ENCODE data around the gene RPTOR.

RPTOR gene

DNA sequence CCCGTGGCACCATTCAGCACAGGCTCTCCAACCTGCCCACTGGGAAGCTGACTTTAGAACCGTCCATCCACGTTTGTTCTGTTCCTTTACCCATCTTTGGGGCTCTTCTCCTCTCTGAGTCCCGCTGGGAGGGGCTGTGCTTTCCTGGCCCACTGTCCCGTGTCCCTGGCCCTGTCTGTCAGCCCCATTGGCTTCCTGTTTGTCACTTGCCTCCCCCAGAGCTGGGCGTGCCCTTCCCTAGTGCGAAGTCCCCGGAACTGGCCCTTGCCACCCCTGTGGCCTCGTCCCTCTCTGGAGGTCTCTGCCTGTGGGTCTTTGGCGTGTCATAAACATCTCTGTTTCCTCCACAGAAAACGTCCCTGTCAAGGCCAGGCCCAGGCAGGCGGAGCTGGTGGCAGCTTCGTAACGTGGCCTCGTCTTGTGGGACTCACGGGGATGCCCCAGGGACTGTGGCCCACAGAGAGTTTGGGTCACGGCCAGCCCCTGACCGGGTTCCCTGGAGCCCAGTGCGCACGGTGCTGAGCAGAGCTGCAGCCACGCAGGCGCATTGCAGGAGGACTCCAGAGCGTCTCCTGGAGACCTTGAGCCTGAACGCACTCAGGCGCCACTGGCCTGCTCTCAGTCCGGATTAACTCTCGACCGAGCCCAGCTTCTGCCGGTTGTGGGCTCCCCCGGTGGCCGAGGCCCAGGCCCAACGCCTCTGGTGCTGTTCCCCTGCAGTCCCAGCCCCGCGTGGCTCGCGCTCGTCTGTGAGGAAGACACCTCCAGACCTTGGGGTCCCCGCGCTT is 454.3 kb downstream of the RPTOR start:
- DNase-seq (ENCODE audit: insufficient read length, low spot score) (peak; percentile 18), FAIRE-seq (no peak)
- no peak for TF ChIP-seq PAX5 (IDR thresholded peaks at IDR 0.05; ENCODE audit: insufficient read depth, low read length, severe bottlenecking)
- no peak for TF ChIP-seq POLR2AphosphoS5 (IDR thresholded peaks at IDR 0.05; ENCODE audit: low read depth, low read length)
- no peak for TF ChIP-seq POU2F2 (IDR thresholded peaks at IDR 0.05; ENCODE audit: low read depth, low read length)
- TF ChIP-seq POLR2A (IDR thresholded peaks at IDR 0.05; ENCODE audit: low read depth, low read length): no peak
- TF ChIP-seq SPI1 (IDR thresholded peaks at IDR 0.05; ENCODE audit: low read depth, low read length): no peak

DNA sequence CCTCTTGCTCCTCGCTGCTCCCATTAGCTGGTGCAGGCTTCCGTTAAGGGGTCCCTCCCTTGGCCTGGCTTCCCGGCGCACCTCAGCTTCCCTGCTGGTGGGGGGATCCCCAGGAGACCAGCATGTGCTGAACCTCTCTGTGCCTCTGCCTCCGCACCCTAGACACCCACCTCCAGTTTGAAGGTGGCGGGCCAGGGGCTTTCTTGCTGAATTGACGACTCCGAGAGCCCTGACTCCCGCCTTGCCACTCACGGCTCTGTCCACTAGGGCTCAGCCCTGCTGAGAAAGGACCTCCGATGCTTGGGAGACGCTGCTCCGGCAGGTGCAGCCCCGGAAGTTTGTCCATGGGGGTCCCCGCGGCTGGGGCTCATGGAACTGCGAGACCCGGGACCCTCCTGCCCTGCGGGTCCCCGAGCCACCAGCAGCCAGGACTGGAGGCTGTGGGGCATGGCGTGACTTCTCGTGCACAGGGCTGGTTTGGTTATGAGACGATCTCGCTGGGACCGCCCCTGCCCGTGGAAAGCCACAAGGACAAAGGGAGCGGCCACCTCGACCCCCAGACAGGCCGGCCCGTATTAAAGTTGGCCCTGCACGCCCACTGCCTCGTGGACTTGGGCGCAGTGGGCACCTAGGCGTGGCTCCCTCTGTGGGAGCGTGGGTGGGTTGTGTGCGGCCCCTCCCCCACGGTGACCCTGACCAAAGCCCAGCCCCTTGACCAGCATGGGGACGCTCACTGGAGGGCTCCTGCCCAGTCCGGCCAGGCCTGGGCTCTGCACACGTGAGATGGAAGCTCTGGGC is 455.1 kb downstream of the RPTOR start:
- TF ChIP-seq POLR2A (IDR thresholded peaks at IDR 0.05; ENCODE audit: low read depth, low read length) (no peak), POU2F2 (IDR thresholded peaks at IDR 0.05; ENCODE audit: low read depth, low read length) (no peak), TAF1 (IDR thresholded peaks at IDR 0.05; ENCODE audit: low read depth, low read length) (no peak), PAX5 (IDR thresholded peaks at IDR 0.05; ENCODE audit: insufficient read depth, low read length, severe bottlenecking) (no peak), SPI1 (IDR thresholded peaks at IDR 0.05; ENCODE audit: low read depth, low read length) (no peak), POLR2AphosphoS5 (IDR thresholded peaks at IDR 0.05; ENCODE audit: low read depth, low read length) (no peak)
- DNase-seq (ENCODE audit: insufficient read length, low spot score) (peak; percentile 8), FAIRE-seq (no peak)

DNA sequence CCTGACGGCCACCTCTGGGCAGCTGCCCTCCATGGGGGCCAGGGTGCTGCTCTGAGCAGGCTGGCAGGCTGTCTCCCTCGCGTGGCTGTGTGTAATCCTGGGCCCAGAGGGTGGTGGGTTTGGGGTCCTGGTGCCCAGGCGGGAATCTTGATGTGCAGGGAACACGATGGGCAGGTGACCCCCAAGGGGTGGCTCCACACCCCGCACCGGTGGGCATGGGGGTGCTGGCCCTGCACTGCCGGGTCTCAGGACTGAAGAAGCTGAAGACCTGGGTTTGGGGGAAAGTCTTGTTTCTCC is 455.6 kb downstream of the RPTOR start:
- TF ChIP-seq POLR2A (IDR thresholded peaks at IDR 0.05; ENCODE audit: low read depth, low read length) (no peak; the same call in 1 of the 2 replicates), POLR2AphosphoS5 (IDR thresholded peaks at IDR 0.05; ENCODE audit: low read depth, low read length) (0 out of 2 replicates have a peak, but pooled peaks have one; percentile 23)
- DNase-seq (ENCODE audit: insufficient read length, low spot score): peak; percentile 21
- no peak for FAIRE-seq

DNA sequence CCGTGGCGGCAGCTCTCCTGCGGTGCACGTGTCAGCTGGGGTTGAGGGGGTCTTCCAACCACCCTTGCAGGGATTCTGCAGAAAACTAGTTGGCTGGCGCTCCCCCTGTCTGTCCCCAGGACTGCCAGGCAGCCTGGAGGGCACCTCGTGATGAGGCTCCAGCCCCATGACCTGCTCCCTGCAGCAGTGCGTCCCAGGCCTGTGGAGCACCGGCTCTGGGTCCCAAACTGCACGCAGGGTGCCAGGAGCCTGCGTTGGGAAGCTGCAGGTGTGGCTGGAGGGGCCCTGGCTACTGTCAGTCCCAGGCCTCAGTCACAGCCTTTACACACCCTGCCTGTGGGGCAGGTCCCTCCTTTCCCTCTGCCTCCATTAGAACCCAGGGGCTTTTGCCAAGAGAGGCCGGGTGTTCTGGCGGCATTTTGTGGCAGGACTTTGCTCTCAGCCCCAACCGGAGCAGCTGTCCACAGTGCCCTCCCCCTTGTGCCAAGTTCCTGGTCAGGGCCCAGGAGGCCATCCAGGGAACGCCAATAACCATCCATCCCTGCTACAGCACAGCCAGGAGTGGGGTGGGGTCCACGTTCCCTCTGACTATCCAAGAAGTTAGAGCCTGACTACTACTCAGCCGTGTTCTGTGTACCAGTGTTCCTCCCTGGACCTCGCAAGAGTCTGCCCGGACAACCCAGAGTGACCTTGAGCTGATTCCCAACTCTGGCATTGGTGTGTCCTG is 456.2 kb downstream of the RPTOR start:
- FAIRE-seq: no peak

DNA sequence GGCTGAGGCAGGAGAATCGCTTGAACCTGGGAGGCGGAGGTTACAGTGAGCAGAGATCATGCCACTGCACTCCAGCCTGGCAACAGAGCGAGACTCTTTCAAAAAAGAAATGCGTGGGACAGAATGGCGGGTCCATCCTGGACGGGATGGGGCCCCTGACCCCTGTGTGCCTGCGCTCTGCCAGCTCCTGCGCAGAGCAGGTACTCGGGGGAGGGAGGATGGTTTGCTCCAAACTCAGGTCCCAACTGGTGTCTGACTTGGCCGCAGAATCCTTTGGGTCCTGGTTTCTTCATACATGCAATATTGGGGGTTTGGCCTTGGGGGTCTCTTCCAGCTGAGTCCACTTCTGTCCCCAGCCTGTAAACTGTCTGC is 457.4 kb downstream of the RPTOR start:
- FAIRE-seq (no peak), DNase-seq (ENCODE audit: insufficient read length, low spot score) (peak; percentile 22)
- TF ChIP-seq POLR2AphosphoS5 (IDR thresholded peaks at IDR 0.05; ENCODE audit: low read depth, low read length) (no peak), POU2F2 (IDR thresholded peaks at IDR 0.05; ENCODE audit: low read depth, low read length) (no peak), POLR2A (IDR thresholded peaks at IDR 0.05; ENCODE audit: low read depth, low read length) (no peak), SPI1 (IDR thresholded peaks at IDR 0.05; ENCODE audit: low read depth, low read length) (no peak), PAX5 (IDR thresholded peaks at IDR 0.05; ENCODE audit: insufficient read depth, low read length, severe bottlenecking) (no peak), TAF1 (IDR thresholded peaks at IDR 0.05; ENCODE audit: low read depth, low read length) (no peak)

More for the DNA sequence above, 456.2 kb downstream of the RPTOR start:
- DNase-seq (ENCODE audit: insufficient read length, low spot score): peak; percentile 14
- TF ChIP-seq POLR2A (IDR thresholded peaks at IDR 0.05; ENCODE audit: low read depth, low read length) (no peak), POLR2AphosphoS5 (IDR thresholded peaks at IDR 0.05; ENCODE audit: low read depth, low read length) (peak; percentile 8; the same call in 1 of the 2 replicates)

DNA sequence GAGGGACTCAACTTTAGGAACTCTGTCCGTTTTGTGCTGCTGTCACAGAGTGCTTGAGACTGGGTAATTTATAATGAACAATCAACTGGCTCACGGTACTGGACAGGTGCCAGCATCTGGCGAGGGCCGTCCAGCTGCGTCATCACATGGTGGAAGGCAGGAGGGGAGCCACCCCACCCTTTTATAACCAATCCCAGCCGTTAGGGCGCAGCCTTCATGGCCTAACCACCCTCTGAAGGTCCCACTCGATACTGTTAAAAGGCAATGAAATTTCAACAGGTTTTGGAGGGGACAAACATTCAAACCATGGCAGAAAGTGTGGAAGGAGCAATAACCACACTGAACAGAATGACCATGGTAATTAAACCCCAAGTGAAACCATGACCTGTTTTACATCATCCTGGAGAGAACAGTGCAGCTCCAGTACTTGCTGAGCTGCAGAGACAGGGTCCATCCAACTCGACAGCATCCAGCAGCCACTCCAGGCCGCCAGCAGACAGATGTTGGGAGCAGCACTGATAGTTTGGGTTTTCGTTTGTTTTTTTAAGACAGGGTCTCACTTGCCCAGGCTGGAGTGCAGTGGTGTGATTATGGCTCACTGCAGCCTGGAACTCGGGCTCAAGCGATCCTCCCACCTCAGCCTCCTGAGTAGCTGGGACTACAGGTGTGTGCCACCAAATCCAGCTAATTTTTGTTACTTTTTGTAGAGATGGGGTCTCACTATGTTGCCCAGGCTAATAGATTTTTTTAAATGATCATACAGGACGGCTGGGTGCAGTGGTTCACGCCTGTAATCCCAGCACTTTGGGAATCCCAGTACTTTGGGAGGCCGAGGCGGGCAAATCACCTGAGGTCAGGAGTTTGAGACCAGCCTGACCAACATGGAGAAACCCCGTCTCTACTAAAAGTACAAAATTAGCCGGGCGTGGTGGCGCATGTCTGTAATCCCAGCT is 458.0 kb downstream of the RPTOR start:
- TF ChIP-seq POLR2A (IDR thresholded peaks at IDR 0.05; ENCODE audit: low read depth, low read length): peak; percentile 37; the same call in 1 of the 2 replicates
- no peak for TF ChIP-seq SPI1 (IDR thresholded peaks at IDR 0.05; ENCODE audit: low read depth, low read length)
- FAIRE-seq: no peak
- DNase-seq (ENCODE audit: insufficient read length, low spot score): peak; percentile 19

DNA sequence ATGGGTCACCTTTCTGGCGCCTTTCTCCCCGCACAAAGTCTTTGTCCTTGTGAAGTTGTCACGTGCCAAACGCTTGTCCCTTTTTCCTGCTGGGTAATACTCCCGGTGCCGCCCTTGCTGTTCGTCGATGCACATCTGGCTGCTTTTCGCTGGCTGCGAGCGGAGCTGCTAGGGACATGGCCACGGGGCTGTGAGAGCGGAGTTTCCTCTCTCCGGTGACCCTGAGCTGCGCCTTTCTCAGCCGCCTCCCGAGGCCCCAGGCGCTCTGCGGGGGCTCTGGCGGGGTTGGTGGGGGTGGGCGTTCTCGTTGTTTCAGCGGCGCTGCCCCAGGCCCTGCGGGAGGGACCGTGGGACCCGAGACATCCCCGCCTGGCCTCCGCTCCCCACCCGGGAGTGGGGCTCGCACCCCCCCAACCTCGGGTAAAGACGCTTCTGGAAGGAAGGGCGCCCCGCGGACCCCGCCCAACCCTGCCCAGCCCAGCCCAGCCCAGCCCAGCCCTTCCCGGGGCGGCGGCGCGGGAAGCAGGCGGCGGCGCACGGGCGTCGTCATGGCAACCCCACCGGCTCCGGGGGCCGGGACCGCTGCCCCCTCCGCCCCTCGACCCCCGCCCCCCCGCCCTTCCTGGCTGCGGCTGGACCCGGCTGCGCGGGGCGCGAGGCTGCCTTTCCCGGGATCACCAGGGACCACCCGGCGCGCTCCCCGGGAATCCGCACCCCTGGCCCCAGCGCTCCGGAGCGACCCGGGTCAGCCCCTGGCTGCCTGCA is 459.3 kb downstream of the RPTOR start:
- TF ChIP-seq POU2F2 (IDR thresholded peaks at IDR 0.05; ENCODE audit: low read depth, low read length) (no peak), POLR2A (IDR thresholded peaks at IDR 0.05; ENCODE audit: low read depth, low read length) (no peak), TAF1 (IDR thresholded peaks at IDR 0.05; ENCODE audit: low read depth, low read length) (no peak), POLR2AphosphoS5 (IDR thresholded peaks at IDR 0.05; ENCODE audit: low read depth, low read length) (no peak), PAX5 (IDR thresholded peaks at IDR 0.05; ENCODE audit: insufficient read depth, low read length, severe bottlenecking) (no peak), SPI1 (IDR thresholded peaks at IDR 0.05; ENCODE audit: low read depth, low read length) (no peak)
- FAIRE-seq (no peak), DNase-seq (ENCODE audit: insufficient read length, low spot score) (peak; percentile 32)

DNA sequence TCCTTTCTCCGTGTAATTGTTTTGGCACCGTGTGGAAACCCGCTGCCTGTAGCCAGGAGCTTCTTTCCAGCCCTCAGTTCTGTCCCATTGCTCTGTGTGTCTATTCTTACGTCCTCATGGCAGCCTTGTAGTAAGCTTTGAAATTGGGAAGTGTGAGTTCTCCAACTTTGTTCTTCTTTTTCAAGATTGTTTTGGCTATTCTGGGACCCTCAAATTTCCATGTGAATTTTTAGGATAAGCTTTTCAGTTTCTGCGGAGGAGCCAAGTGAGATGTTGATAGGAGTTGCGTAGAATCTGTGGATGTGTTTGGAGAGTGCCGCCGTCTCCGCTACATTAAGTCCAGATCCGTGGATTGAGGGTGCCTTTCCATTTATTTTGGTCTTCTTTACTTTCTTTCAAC is 462.3 kb downstream of the RPTOR start:
- FAIRE-seq: no peak
- TF ChIP-seq SPI1 (IDR thresholded peaks at IDR 0.05; ENCODE audit: low read depth, low read length): no peak
- no peak for TF ChIP-seq PAX5 (IDR thresholded peaks at IDR 0.05; ENCODE audit: insufficient read depth, low read length, severe bottlenecking)
- TF ChIP-seq POU2F2 (IDR thresholded peaks at IDR 0.05; ENCODE audit: low read depth, low read length): no peak
- no peak for TF ChIP-seq TAF1 (IDR thresholded peaks at IDR 0.05; ENCODE audit: low read depth, low read length)
- no peak for TF ChIP-seq POLR2A (IDR thresholded peaks at IDR 0.05; ENCODE audit: low read depth, low read length)
- TF ChIP-seq POLR2AphosphoS5 (IDR thresholded peaks at IDR 0.05; ENCODE audit: low read depth, low read length): no peak
- no peak for DNase-seq (ENCODE audit: insufficient read length, low spot score)

All from GM12891 (cell line).